ENCODE results near the gene PCNA.
A peak's percentile ranks its signal among the peaks of the same experiment; 100 is the strongest.

PCNA gene

DNA sequence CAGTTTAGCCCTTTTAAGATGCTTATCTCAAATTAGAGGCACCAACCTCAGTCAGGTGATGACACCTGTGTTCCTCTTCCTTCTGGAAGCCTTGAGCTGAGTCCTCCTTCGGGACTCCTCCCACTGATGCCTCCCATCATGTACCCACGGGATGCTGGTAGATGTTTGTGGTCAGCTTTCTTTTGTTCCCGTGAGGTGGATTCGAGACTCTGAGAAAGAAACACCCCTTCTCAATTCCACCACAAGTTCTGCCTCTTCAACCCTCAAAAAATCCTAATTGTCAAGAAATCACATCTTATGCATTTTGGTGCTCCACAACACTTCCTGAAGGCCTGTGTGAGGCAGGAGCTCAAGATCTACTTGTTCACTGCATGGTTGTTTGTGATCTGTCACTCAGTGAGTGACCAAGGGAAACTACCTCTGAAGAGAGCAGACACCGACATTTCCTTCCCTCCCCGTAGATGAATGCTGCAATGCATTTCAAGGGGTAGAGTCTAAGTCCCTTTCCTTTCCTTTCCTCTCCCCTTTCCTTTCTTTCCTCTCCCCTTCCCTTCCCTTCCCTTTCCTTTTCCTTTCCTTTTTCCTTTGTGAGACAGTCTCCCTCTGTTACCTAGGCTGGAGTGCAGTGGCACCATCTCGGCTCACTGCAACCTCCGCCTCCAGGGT is 50.5 kb downstream of the PCNA start:
- DNase-seq = peak in 1 of 2 donors; percentile 7
- TF ChIP-seq, protein P1, sequence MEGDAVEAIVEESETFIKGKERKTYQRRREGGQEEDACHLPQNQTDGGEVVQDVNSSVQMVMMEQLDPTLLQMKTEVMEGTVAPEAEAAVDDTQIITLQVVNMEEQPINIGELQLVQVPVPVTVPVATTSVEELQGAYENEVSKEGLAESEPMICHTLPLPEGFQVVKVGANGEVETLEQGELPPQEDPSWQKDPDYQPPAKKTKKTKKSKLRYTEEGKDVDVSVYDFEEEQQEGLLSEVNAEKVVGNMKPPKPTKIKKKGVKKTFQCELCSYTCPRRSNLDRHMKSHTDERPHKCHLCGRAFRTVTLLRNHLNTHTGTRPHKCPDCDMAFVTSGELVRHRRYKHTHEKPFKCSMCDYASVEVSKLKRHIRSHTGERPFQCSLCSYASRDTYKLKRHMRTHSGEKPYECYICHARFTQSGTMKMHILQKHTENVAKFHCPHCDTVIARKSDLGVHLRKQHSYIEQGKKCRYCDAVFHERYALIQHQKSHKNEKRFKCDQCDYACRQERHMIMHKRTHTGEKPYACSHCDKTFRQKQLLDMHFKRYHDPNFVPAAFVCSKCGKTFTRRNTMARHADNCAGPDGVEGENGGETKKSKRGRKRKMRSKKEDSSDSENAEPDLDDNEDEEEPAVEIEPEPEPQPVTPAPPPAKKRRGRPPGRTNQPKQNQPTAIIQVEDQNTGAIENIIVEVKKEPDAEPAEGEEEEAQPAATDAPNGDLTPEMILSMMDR (IDR thresholded peaks at IDR 0.05) = no peak
- intact Hi-C loops (cut with DNase I; ENCODE audit: low total_unique reads) = no loop called here

DNA sequence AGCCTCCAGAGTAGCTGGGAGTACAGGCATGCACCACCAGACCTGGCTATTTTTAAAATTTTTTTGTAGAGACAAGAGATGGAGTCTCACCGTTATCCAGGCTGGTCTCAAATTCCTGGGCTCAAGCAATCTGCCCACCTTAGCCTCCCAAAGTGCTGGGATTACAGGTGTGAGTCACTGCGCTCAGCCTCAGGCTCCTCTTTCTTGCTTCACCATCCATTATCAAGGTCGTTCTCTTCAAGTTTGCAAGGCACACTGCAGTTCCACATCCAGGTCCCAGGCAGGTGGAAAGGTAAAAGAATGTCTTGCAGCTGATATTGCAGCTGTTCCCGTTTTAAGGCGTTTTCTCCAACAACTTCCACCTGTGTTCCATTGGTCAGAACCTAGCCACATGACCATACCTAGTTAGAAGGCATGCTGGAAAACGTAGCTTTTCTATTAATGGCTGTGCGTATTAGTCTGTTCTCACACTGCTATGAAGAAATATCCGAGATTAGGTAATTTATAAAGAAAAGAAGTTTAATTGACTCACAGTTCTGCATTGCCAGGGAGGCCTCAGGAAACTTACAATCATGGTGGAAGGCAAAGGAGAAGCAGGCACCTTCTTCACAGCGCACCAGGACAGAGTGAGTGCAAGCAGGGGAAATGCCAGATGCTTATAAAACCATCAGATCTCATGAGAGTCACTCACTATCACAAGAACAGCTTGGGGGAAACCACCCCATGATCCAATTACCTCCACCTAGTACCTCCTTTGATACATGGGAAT is 51.7 kb downstream of the PCNA start:
- no peak overlapping the region for H3K27ac ChIP-seq
- H3K36me3 ChIP-seq = no peaks in the 10 kb centered on the region
- H3K4me1 ChIP-seq = peaks cover 0 to 25% (median 5%) of the 10 kb centered on the region in 4 donors
- intact Hi-C loops (cut with DNase I; ENCODE audit: low total_unique reads) = no loop called here
- no peaks in the 10 kb centered on the region for H3K27me3 ChIP-seq
- H3K4me3 ChIP-seq = no peak overlapping the region
- no peak for DNase-seq
- H3K9me3 ChIP-seq = no peaks in the 10 kb centered on the region
- TF ChIP-seq, protein P1 (IDR thresholded peaks at IDR 0.05) = no peak

More for the DNA sequence above, 50.5 kb downstream of the PCNA start:
- Histone ChIP-seq H3K27ac (no peak overlapping the region), H3K4me1 (peaks cover 0 to 35% (median 13%) of the 10 kb centered on the region in 4 donors), H3K9me3 (no peaks in the 10 kb centered on the region), H3K4me3 (no peak overlapping the region), H3K27me3 (no peaks in the 10 kb centered on the region), H3K36me3 (no peaks in the 10 kb centered on the region)

DNA sequence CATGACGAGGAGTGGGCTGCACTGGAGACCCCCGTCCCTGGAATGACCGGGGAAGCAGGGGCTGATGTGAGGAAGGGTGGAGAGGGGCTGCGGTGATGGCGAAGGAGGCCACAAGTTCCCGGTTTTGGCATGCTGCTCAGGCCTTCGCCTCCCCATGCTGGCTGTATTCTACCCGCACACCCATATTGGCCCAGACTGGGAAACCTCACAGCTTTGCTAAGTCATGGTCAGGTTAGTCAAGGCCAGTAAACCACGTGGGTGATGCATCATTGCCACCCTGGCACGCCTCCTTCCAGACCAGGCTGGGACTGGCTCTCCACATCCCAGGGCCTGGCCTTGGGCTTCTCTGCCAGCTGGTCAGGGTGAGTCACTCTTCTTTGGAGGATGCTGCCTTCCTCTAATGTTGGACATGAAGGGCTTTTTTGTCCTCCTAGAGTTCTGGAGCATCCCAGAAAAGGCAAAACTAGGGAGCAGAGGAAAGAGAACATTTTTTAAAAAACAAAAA is 53.8 kb downstream of the PCNA start:
- no peak overlapping the region for H3K4me3 ChIP-seq
- TF ChIP-seq, protein P1 (IDR thresholded peaks at IDR 0.05) = no peak
- peak; percentile 76 to 96 for DNase-seq
- no peaks in the 10 kb centered on the region for H3K36me3 ChIP-seq
- peaks cover 0 to 15% (median 2%) of the 10 kb centered on the region in 4 donors for H3K4me1 ChIP-seq
- peak overlapping the region; percentile 45 to 80 for H3K27ac ChIP-seq
- no peaks in the 10 kb centered on the region for H3K9me3 ChIP-seq
- no peaks in the 10 kb centered on the region for H3K27me3 ChIP-seq
- intact Hi-C loops (cut with DNase I; ENCODE audit: low total_unique reads) = no loop called here

DNA sequence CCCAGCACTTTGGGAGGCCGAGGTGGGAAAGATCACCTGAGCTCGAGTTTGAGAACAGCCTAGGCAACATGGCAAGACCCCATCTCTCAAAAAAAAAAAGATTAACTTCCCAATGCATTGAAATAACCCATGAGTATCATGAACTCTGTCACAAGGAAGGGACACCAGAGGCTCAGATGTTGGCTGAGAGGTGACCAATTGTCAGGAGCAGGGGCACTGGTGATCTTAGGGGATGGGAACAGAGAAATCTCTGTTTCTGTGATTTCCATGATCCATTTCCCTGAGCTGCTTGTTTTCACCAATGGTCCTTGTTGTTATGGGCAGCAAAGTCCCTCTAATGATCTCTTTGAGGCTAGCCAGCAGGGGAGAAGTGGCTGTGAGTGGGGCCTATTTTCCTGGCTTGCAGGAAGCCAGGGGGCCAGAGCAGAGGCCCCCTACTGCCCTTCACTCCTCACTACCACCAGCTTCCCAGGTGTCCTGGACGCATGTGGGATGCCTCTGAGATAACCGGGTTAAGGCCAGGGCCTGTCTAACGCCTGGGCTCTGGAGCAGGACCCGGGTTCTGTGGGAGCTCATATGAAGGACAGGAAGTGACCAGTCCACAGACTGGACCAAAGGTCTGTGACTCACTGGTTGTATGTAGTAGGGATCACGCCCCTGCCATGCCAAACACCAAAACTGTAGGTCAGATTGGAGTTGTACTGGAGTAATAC is 54.4 kb downstream of the PCNA start:
- Histone ChIP-seq H3K9me3 (no peaks in the 10 kb centered on the region), H3K4me1 (peaks cover 0 to 15% (median 2%) of the 10 kb centered on the region in 4 donors), H3K27me3 (no peaks in the 10 kb centered on the region), H3K36me3 (no peaks in the 10 kb centered on the region), H3K4me3 (no peak overlapping the region), H3K27ac (peak overlapping the region; percentile 45 to 80)
- TF ChIP-seq, protein P1 (IDR thresholded peaks at IDR 0.05) = no peak
- DNase-seq = no peak
- intact Hi-C loops (cut with DNase I; ENCODE audit: low total_unique reads) = no loop called here
